ENCODE data around the gene FAM181B.

The FAM181B gene

DNA sequence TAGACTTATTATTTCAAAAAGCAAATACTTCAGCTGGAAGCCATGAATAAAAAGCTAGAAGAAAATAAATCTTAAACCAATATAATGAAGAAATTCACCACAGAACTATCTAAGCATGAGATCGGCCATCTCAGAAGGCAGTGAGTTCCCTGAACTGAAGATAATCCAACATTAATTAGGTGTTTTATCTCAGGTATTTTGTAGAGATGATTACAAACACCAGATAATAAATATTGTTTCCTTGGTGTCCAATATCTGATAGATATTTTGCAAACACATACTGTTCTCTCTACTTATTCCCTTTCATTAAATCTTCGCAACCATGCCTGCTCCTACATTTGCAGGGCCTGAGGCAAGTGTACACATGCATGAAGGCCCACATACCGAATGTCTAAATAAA lies 26.0 kb upstream of the FAM181B start:
- Histone ChIP-seq H2AFZ (ENCODE audit: low read length, unreplicated experiment) (no peak overlapping the region), H3K4me3 (ENCODE audit: low read depth, low read length) (no peak overlapping the region), H3K27ac (ENCODE audit: low read depth, low read length) (no peak overlapping the region), H3K36me3 (ENCODE audit: insufficient read depth, low read length) (no peaks in the 10 kb centered on the region), H3K79me2 (ENCODE audit: control insufficient read depth, insufficient read depth, low read length, unreplicated experiment) (no peaks in the 10 kb centered on the region), H3K4me1 (ENCODE audit: control insufficient read depth, insufficient read depth, low read length, unreplicated experiment) (peaks cover 12% of the 10 kb centered on the region), H3K27me3 (ENCODE audit: insufficient read depth, low read length) (peaks cover 17% of the 10 kb centered on the region)

DNA sequence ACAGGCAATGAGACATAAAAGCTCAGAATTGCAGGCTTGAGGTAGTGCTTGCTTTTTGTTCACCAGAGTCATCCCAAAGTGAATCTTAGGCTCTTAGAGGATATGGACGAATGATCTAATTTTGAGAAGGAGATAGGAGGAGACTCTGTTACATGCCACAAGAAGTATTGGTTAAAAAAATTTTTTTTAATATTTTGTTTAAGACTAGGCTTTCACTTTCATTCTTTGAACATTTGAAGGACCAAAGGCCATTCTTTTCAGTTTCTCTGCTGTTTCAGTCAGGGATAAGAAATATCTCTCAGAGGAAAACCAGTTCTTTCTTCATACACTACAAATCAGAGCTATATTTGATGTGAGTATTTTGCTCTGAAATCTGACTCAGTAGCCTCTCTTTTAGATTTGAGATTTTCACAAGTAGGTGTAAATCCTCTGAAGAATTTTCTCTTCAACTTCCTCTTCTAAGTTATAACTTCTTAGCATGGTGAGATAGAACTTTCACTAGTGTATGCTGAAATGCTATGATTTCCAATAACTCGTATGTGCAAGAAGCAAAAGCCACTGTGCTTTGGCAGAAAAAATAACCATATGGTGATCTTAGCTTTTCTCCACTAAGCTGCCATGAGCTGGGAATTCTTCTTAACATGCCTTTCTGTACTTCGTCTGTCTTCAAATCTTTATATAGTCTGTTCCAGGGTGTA lies 24.1 kb upstream of the FAM181B start:
- H3K79me2 ChIP-seq (ENCODE audit: control insufficient read depth, insufficient read depth, low read length, unreplicated experiment) = no peaks in the 10 kb centered on the region
- H3K4me1 ChIP-seq (ENCODE audit: control insufficient read depth, insufficient read depth, low read length, unreplicated experiment) = peaks cover 12% of the 10 kb centered on the region
- H3K27me3 ChIP-seq (ENCODE audit: insufficient read depth, low read length) = peaks cover 25% of the 10 kb centered on the region
- no peak overlapping the region for H3K27ac ChIP-seq (ENCODE audit: low read depth, low read length)
- no peaks in the 10 kb centered on the region for H3K36me3 ChIP-seq (ENCODE audit: insufficient read depth, low read length)
- peak overlapping the region; percentile 52 for H3K4me3 ChIP-seq (ENCODE audit: low read depth, low read length)
- peak overlapping the region; percentile 80 for H2AFZ ChIP-seq (ENCODE audit: low read length, unreplicated experiment)

DNA sequence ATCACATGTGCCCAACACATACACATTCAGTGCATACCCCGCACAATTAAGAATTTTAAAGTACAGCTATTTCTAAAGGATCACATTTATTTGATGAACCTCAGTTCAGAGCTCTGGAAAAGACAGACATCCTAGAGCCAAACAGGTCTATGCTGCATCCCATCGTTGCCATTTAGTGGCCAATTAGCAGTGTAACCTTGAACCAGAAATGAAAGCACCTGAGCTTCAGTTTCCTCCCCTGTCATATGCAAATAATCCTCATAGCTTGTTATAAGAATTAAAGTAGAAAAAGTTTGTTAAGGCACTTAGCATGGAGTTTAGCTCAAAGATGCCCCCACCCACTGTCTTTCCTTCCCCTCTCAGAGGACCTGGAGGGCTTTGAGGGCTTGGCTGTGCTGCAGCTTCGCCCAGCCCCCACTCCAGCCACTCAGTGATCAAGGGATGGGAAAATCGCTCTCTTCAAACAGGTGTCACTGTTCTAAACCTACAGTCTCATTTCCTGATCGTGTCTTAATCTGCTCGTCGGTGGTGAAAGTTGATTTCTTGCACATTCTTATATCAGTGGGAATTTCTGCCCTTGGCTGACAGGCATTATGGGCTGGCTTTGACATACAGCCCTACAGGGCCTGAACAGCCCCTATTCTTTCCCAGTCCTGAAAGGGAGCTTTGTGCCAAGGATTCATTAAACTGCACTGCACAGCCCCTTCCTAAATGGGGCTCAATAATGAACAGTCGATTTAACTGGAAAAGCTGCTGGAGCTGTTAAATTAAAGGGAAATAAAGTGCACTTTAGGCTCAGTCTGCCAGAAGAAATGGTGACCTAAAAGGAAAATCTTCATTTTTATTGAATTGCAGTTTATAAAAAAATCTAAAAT lies 23.3 kb upstream of the FAM181B start:
- peak overlapping the region; percentile 52 for H3K4me3 ChIP-seq (ENCODE audit: low read depth, low read length)
- H3K27ac ChIP-seq (ENCODE audit: low read depth, low read length) = no peak overlapping the region
- peak overlapping the region; percentile 80 for H2AFZ ChIP-seq (ENCODE audit: low read length, unreplicated experiment)
- H3K36me3 ChIP-seq (ENCODE audit: insufficient read depth, low read length) = no peaks in the 10 kb centered on the region
- H3K4me1 ChIP-seq (ENCODE audit: control insufficient read depth, insufficient read depth, low read length, unreplicated experiment) = peaks cover 12% of the 10 kb centered on the region
- H3K27me3 ChIP-seq (ENCODE audit: insufficient read depth, low read length) = peaks cover 28% of the 10 kb centered on the region
- no peaks in the 10 kb centered on the region for H3K79me2 ChIP-seq (ENCODE audit: control insufficient read depth, insufficient read depth, low read length, unreplicated experiment)

DNA sequence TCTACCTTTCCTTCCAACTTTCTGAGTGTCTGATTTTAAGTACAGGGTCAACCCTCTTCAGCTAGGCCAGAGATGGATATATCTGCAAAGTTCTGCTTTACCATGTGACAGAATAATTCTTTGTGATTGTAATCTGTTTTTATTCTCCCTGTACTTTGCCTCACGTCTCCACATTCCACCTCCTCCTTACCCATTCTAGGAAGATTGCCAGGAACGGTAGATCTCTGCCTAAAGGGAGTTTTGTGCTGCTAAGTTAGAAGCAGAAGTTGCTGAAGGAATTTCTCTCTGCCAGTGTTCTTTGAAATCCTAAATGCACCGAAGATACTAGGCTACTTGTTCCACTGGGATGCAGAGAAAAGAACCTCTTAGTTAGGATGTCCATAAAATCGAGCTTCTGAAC lies 20.7 kb upstream of the FAM181B start:
- no peak overlapping the region for H3K4me3 ChIP-seq (ENCODE audit: low read depth, low read length)
- peaks cover 32% of the 10 kb centered on the region for H3K27me3 ChIP-seq (ENCODE audit: insufficient read depth, low read length)
- no peaks in the 10 kb centered on the region for H3K79me2 ChIP-seq (ENCODE audit: control insufficient read depth, insufficient read depth, low read length, unreplicated experiment)
- H2AFZ ChIP-seq (ENCODE audit: low read length, unreplicated experiment) = no peak overlapping the region
- H3K27ac ChIP-seq (ENCODE audit: low read depth, low read length) = no peak overlapping the region
- H3K36me3 ChIP-seq (ENCODE audit: insufficient read depth, low read length) = no peaks in the 10 kb centered on the region
- H3K4me1 ChIP-seq (ENCODE audit: control insufficient read depth, insufficient read depth, low read length, unreplicated experiment) = peaks cover 12% of the 10 kb centered on the region

- Histone ChIP-seq H3K79me2 (ENCODE audit: control insufficient read depth, insufficient read depth, low read length, unreplicated experiment) (no peaks in the 10 kb centered on the region), H2AFZ (ENCODE audit: low read length, unreplicated experiment) (no peak overlapping the region), H3K4me3 (ENCODE audit: low read depth, low read length) (no peak overlapping the region), H3K27me3 (ENCODE audit: insufficient read depth, low read length) (peaks cover 32% of the 10 kb centered on the region), H3K4me1 (ENCODE audit: control insufficient read depth, insufficient read depth, low read length, unreplicated experiment) (peaks cover 12% of the 10 kb centered on the region), H3K36me3 (ENCODE audit: insufficient read depth, low read length) (no peaks in the 10 kb centered on the region), H3K27ac (ENCODE audit: low read depth, low read length) (no peak overlapping the region)
These were observed 20.3 kb upstream of the FAM181B start for GRCh38 chr11:82753921-82754320.

- H3K4me1 ChIP-seq (ENCODE audit: control insufficient read depth, insufficient read depth, low read length, unreplicated experiment) = peaks cover 7% of the 10 kb centered on the region
- H3K27me3 ChIP-seq (ENCODE audit: insufficient read depth, low read length) = peaks cover 32% of the 10 kb centered on the region
- H3K27ac ChIP-seq (ENCODE audit: low read depth, low read length) = no peak overlapping the region
- H3K4me3 ChIP-seq (ENCODE audit: low read depth, low read length) = no peak overlapping the region
- no peaks in the 10 kb centered on the region for H3K79me2 ChIP-seq (ENCODE audit: control insufficient read depth, insufficient read depth, low read length, unreplicated experiment)
- H2AFZ ChIP-seq (ENCODE audit: low read length, unreplicated experiment) = no peak overlapping the region
- no peaks in the 10 kb centered on the region for H3K36me3 ChIP-seq (ENCODE audit: insufficient read depth, low read length)
These were observed 19.1 kb upstream of the FAM181B start for GRCh38 chr11:82752801-82753200.

DNA sequence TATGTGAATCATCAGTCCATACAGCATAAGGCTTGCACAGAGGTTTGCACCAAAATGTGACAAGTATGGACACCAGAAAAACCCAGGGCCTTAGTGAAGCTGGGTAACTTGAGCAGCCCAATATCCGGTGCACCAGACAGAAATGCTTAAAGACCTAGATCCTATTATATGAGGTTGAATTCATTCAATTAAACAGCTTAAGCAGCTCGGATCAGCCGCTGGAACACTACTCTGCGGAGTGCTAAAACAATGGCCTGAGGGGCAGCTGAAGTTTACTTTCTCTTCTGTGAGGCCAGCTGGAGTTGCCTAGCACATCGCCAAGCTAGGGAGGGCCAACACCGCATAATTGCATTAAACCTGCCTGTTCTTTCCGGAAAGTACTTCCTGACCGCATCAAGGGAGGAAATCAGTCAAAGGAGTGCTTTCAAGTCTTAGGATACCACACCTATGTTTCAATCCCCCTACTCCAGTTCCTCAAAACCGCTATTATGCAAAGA lies 17.0 kb upstream of the FAM181B start:
- H3K27me3 ChIP-seq (ENCODE audit: insufficient read depth, low read length) = peaks cover 25% of the 10 kb centered on the region

GRCh38 chr11:82747471-82747870 lies 13.8 kb upstream of the FAM181B start:
- Histone ChIP-seq H2AFZ (ENCODE audit: low read length, unreplicated experiment) (no peak overlapping the region), H3K27me3 (ENCODE audit: insufficient read depth, low read length) (peaks cover 31% of the 10 kb centered on the region), H3K4me1 (ENCODE audit: control insufficient read depth, insufficient read depth, low read length, unreplicated experiment) (no peaks in the 10 kb centered on the region), H3K79me2 (ENCODE audit: control insufficient read depth, insufficient read depth, low read length, unreplicated experiment) (no peaks in the 10 kb centered on the region), H3K27ac (ENCODE audit: low read depth, low read length) (no peak overlapping the region), H3K36me3 (ENCODE audit: insufficient read depth, low read length) (no peaks in the 10 kb centered on the region), H3K4me3 (ENCODE audit: low read depth, low read length) (no peak overlapping the region)

More for the DNA sequence above, 17.0 kb upstream of the FAM181B start:
- no peak overlapping the region for H3K27ac ChIP-seq (ENCODE audit: low read depth, low read length)
- no peak overlapping the region for H3K4me3 ChIP-seq (ENCODE audit: low read depth, low read length)
- H3K36me3 ChIP-seq (ENCODE audit: insufficient read depth, low read length) = no peaks in the 10 kb centered on the region
- H3K79me2 ChIP-seq (ENCODE audit: control insufficient read depth, insufficient read depth, low read length, unreplicated experiment) = no peaks in the 10 kb centered on the region
- no peaks in the 10 kb centered on the region for H3K4me1 ChIP-seq (ENCODE audit: control insufficient read depth, insufficient read depth, low read length, unreplicated experiment)
- no peak overlapping the region for H2AFZ ChIP-seq (ENCODE audit: low read length, unreplicated experiment)

- Histone ChIP-seq H3K27ac (ENCODE audit: low read depth, low read length) (no peak overlapping the region), H2AFZ (ENCODE audit: low read length, unreplicated experiment) (no peak overlapping the region), H3K27me3 (ENCODE audit: insufficient read depth, low read length) (peaks cover 88% of the 10 kb centered on the region), H3K4me1 (ENCODE audit: control insufficient read depth, insufficient read depth, low read length, unreplicated experiment) (no peaks in the 10 kb centered on the region), H3K79me2 (ENCODE audit: control insufficient read depth, insufficient read depth, low read length, unreplicated experiment) (no peaks in the 10 kb centered on the region), H3K36me3 (ENCODE audit: insufficient read depth, low read length) (no peaks in the 10 kb centered on the region), H3K4me3 (ENCODE audit: low read depth, low read length) (no peak overlapping the region)
These were observed 4.4 kb upstream of the FAM181B start for GRCh38 chr11:82738091-82738490.

DNA sequence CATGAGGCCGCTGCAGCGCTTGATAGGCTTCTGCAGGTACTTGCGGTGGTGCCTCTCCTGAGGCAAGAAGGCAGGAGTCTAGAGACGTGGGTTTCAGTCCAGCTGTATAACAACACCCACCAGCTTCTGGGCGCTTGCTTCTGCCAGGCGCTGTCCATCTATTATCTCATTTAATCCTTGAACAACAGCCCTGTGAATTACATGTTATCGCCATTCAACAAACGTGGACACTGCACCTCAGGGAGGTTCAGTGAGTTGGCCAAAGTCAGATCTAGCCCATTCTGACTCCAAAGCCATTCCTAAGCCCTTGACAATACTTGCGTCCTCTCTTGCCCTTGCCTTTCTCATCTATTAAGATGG lies 436 bp upstream of the FAM181B start:
- no peaks in the 10 kb centered on the region for H3K36me3 ChIP-seq (ENCODE audit: insufficient read depth, low read length)
- H3K4me3 ChIP-seq (ENCODE audit: low read depth, low read length) = peak overlapping the region; percentile 70
- no peaks in the 10 kb centered on the region for H3K4me1 ChIP-seq (ENCODE audit: control insufficient read depth, insufficient read depth, low read length, unreplicated experiment)
- H2AFZ ChIP-seq (ENCODE audit: low read length, unreplicated experiment) = peak overlapping the region; percentile 68
- H3K79me2 ChIP-seq (ENCODE audit: control insufficient read depth, insufficient read depth, low read length, unreplicated experiment) = no peaks in the 10 kb centered on the region
- H3K27me3 ChIP-seq (ENCODE audit: insufficient read depth, low read length) = peaks cover 95% of the 10 kb centered on the region
- H3K27ac ChIP-seq (ENCODE audit: low read depth, low read length) = no peak overlapping the region

Data from ACC112 (cell line).